ENCODE measurements around the gene CAV3.

The CAV3 gene

GRCh38 chr3:8762607-8763377 lies 29.2 kb downstream of the CAV3 start:
- no peak for DNase-seq

GRCh38 chr3:8764528-8764927 lies 30.9 kb downstream of the CAV3 start:
- DNase-seq = no peak

- no peak for DNase-seq
These were observed 31.9 kb downstream of the CAV3 start for GRCh38 chr3:8765528-8765927.

GRCh38 chr3:8766148-8766547 lies 32.5 kb downstream of the CAV3 start:
- DNase-seq = no peak

GRCh38 chr3:8767256-8767666 lies 33.7 kb downstream of the CAV3 start:
- DNase-seq = no peak

- peak; percentile 35 to 84 (median 77) for DNase-seq
These were observed 34.2 kb downstream of the CAV3 start for GRCh38 chr3:8767667-8768363.

- DNase-seq = peak in 1 of 3 experiments; percentile 48
These were observed 34.9 kb downstream of the CAV3 start for GRCh38 chr3:8768364-8769087.

- DNase-seq = peak; percentile 38 to 68 (median 57)
These were observed 35.7 kb downstream of the CAV3 start, which contains the start of gene OXTR for GRCh38 chr3:8769088-8769822. Gene OXTR, minus strand, starts transcription at chr3:8769613. Its CDS starts 1,426 bp downstream, at chr3:8768187.

GRCh38 chr3:8773941-8774542 lies 40.4 kb downstream of the CAV3 start:
- no peak for DNase-seq

- no peak for DNase-seq
These were observed 41.6 kb downstream of the CAV3 start for GRCh38 chr3:8775181-8775580.

- no peak for DNase-seq
These were observed 42.0 kb downstream of the CAV3 start for GRCh38 chr3:8775602-8776001.

- no peak for DNase-seq
These were observed 42.8 kb downstream of the CAV3 start for GRCh38 chr3:8776406-8776805.

GRCh38 chr3:8777201-8777977 lies 43.8 kb downstream of the CAV3 start:
- no peak for DNase-seq

GRCh38 chr3:8777978-8778267 lies 44.3 kb downstream of the CAV3 start:
- DNase-seq = no peak

GRCh38 chr3:8778475-8778874 lies 44.9 kb downstream of the CAV3 start:
- no peak for DNase-seq

- DNase-seq = no peak
These were observed 46.7 kb downstream of the CAV3 start for GRCh38 chr3:8780279-8780678.

GRCh38 chr3:8784676-8785435 lies 51.3 kb downstream of the CAV3 start:
- no peak for DNase-seq

GRCh38 chr3:8790529-8790928 lies 56.9 kb downstream of the CAV3 start:
- DNase-seq = no peak

- DNase-seq = no peak
These were observed 59.6 kb downstream of the CAV3 start for GRCh38 chr3:8793242-8793641.

GRCh38 chr3:8794247-8794646 lies 60.6 kb downstream of the CAV3 start:
- no peak for DNase-seq

Measured in NCI-H1417 (cell line).